WTC11 (cell line): Measurements from ENCODE around the gene PTPN6. TPM values are rescaled to one million over a fixed set of nuclear protein-coding genes. Genes with fewer than 3 reads are reported as not detected.
A peak's percentile ranks its signal among the peaks of the same experiment; 100 is the strongest.

Experiments used
- ATAC-seq: fragments of 200-7000 bp; cut with Tn5 transposase; 2 replicates; pipeline ENCODE4 v1.10.0; 2021; ENCODE audit warnings: mild to moderate bottlenecking, moderate library complexity
- CTCF ChIA-PET: fragments of 300-600 bp; sonication (Branson Sonifier 250); formaldehyde crosslinking; loops from one replicate; lab custom pipeline; 2021; ENCODE audit warnings: antibody characterized with exemption; lab: Charles Lee
- POLR2A ChIA-PET: fragments of 350-600 bp; sonication (Branson Sonifier 250); formaldehyde crosslinking; loops from one replicate; lab custom pipeline; 2021; ENCODE audit warnings: antibody characterized with exemption; lab: Charles Lee
- DNase-seq: peaks from one replicate; pipeline ENCODE4 v3.0.0; 2021; ENCODE audit warnings: low spot score
- H3K27ac Mint-ChIP-seq: 2 replicates; pipeline ENCODE4 v1.8.0; 2021; ENCODE audit warnings: mixed read lengths
- H3K27me3 Mint-ChIP-seq: 2 replicates; pipeline ENCODE4 v1.8.0; 2021; ENCODE audit warnings: low read depth, mild to moderate bottlenecking, moderate library complexity, mixed read lengths
- H3K36me3 Mint-ChIP-seq: 2 replicates; pipeline ENCODE4 v1.8.0; 2021; ENCODE audit warnings: mixed read lengths
- H3K4me1 Mint-ChIP-seq: 2 replicates; pipeline ENCODE4 v1.8.0; 2022; ENCODE audit warnings: mixed read lengths
- H3K4me3 Mint-ChIP-seq: 2 replicates; pipeline ENCODE4 v1.8.0; 2021; ENCODE audit warnings: mild to moderate bottlenecking, moderate library complexity, mixed read lengths
- H3K9me3 Mint-ChIP-seq: 2 replicates; pipeline ENCODE4 v1.8.0; 2021; ENCODE audit warnings: mixed read lengths
- AFF4 ChIP-seq: sonication (generic); formaldehyde crosslinking; IDR thresholded peaks from 2 replicates; pipeline ENCODE4 v1.8.1; 2023; ENCODE audit warnings: mild to moderate bottlenecking, missing genetic modification reagents, borderline replicate concordance
- ARID4B ChIP-seq: sonication (generic); formaldehyde crosslinking; IDR thresholded peaks from 2 replicates; pipeline ENCODE4 v1.8.0; 2023; ENCODE audit warnings: missing genetic modification reagents, mild to moderate bottlenecking, borderline replicate concordance
- CBFB ChIP-seq: sonication (generic); formaldehyde crosslinking; IDR thresholded peaks from 2 replicates; pipeline ENCODE4 v1.8.1; 2022; ENCODE audit warnings: mild to moderate bottlenecking, low read depth, missing genetic modification reagents
- E2F1 ChIP-seq: sonication (generic); formaldehyde crosslinking; IDR thresholded peaks from 2 replicates; pipeline ENCODE4 v1.8.0; 2022; ENCODE audit warnings: mild to moderate bottlenecking, missing genetic modification reagents
- FOXK1 ChIP-seq: sonication (generic); formaldehyde crosslinking; IDR thresholded peaks from 2 replicates; pipeline ENCODE4 v1.8.0; 2022; ENCODE audit warnings: mild to moderate bottlenecking, moderate library complexity, missing genetic modification reagents
- JUN ChIP-seq: sonication (generic); formaldehyde crosslinking; IDR thresholded peaks from 2 replicates; pipeline ENCODE4 v1.8.0; 2023; ENCODE audit warnings: mild to moderate bottlenecking, missing genetic modification reagents
- KAT7 ChIP-seq: sonication (generic); formaldehyde crosslinking; IDR thresholded peaks from 2 replicates; pipeline ENCODE4 v1.8.1; 2023; ENCODE audit warnings: missing genetic modification reagents, mild to moderate bottlenecking, borderline replicate concordance
- PREB ChIP-seq: sonication (generic); formaldehyde crosslinking; IDR thresholded peaks from 2 replicates; pipeline ENCODE4 v1.8.1; 2022; ENCODE audit warnings: mild to moderate bottlenecking, missing genetic modification reagents, moderate library complexity, borderline replicate concordance
- PRRX2 ChIP-seq: fragments of 250-450 bp; sonication (Bioruptor Pico); IDR thresholded peaks from 2 replicates; pipeline ENCODE4 v1.8.0; 2021; ENCODE audit warnings: mild to moderate bottlenecking
- SMAD4 ChIP-seq: sonication (generic); formaldehyde crosslinking; IDR thresholded peaks from 2 replicates; pipeline ENCODE4 v1.8.0; 2022; ENCODE audit warnings: mild to moderate bottlenecking, missing genetic modification reagents
- ZNF281 ChIP-seq: sonication (generic); formaldehyde crosslinking; IDR thresholded peaks from 2 replicates; pipeline ENCODE4 v1.8.0; 2023; ENCODE audit warnings: mild to moderate bottlenecking, missing genetic modification reagents
- ZNF671 ChIP-seq: fragments of 250-450 bp; sonication (Bioruptor Pico); IDR thresholded peaks from 2 replicates; pipeline ENCODE4 v1.8.0; 2021; ENCODE audit warnings: mild to moderate bottlenecking
- ZSCAN18 ChIP-seq: fragments of 250-450 bp; sonication (Bioruptor Pico); IDR thresholded peaks from 2 replicates; pipeline ENCODE4 v2.1.2; 2022; ENCODE audit warnings: mild to moderate bottlenecking, moderate library complexity
- total RNA-seq: library from RNA; stranded (reverse); gene quantifications from 3 replicates; pipeline ENCODE4 v1.2.3, GENCODE V29; 2021
- TF ChIP-seq, protein P1 (sequence below): fragments of 200-600 bp; IDR thresholded peaks from 2 replicates; pipeline ENCODE4 v1.8.0; 2022; ENCODE audit warnings: antibody characterized with exemption
- TF ChIP-seq, protein P2 (sequence below): fragments of 250-450 bp; sonication (Bioruptor Pico); IDR thresholded peaks from 2 replicates; pipeline ENCODE4 v1.8.0; 2021; ENCODE audit warnings: mild to moderate bottlenecking

The PTPN6 gene
- total RNA-seq, 1 experiment from 2014 or later = 27.1 TPM

DNA sequence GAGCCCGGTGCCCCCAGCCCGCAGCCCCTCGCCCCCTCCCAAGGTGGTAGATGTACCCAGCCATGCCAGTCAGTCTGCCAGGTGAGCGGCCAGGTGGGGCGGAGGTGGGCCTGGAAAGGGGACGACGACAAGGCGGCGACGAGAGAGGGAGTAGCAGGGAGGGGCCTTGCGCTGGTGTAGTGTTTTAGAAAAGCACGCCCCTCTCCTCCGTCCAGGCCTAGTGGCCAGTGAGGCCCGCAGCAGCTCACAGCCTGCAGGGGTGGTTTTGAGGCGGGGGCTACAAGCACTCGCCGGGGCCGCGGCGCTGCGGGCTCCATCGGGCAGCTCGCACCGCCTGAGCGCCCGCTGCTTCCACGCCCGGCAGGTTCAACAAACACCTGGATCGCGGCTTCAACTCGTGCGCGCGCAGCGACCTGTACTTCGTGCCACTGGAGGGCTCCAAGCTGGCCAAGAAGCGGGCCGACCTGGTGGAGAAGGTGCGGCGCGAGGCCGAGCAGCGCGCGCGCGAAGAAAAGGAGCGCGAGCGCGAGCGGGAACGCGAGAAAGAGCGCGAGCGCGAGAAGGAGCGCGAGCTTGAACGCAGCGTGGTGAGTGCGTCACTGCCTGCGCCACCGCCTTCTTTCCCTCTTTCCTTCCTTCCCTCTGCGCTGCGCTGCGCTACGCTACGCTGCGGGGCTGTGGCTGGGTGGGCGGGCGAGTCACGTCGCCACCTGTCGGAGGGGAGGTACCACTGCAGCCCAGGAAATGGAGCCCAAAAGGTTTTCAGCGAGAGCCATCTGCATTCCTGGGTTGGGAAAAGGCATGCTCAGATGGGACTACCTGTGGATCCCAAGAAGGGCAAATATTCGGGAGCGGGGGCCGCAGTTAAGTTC is 13.4 kb upstream of the PTPN6 start:
- CTCF ChIA-PET = interaction anchor here (0.6 to 6.9 kb wide), 21 partner anchors 8 to 176 kb away, joined by 3 to 93 read pairs (median 4); partner anchors contain the start of genes ATN1, CDCA3, ENO2 and LPCAT3
- peak overlapping the region; percentile 69 for H3K4me3 Mint-ChIP-seq
- H3K9me3 Mint-ChIP-seq = no peaks in the 10 kb centered on the region
- POLR2A ChIA-PET = interaction anchor here (0.6 to 4.3 kb wide), 14 partner anchors 8 to 188 kb away, joined by 3 to 44 read pairs (median 5); partner anchors contain the start of genes CDCA3, LPCAT3, SPSB2 and TPI1
- H3K4me1 Mint-ChIP-seq = peaks cover 29% of the 10 kb centered on the region
- H3K27ac Mint-ChIP-seq = peak overlapping the region; percentile 93
- DNase-seq (peak; percentile 94), ATAC-seq (peak; percentile 83)
- H3K27me3 Mint-ChIP-seq = no peaks in the 10 kb centered on the region
- peaks cover 40% of the 10 kb centered on the region for H3K36me3 Mint-ChIP-seq
- TF ChIP-seq KAT7 (peak; percentile 92; the same call in 1 of the 2 replicates), PRRX2 (CRISPR knock-in tag) (peak; percentile 89; the same call in 1 of the 2 replicates), SMAD4 (CRISPR knock-in tag) (no peak), JUN (CRISPR knock-in tag) (no peak; the same call in 1 of the 2 replicates), ZSCAN18 (CRISPR knock-in tag) (no peak), PREB (CRISPR knock-in tag) (peak; percentile 91; the same call in 1 of the 2 replicates), AFF4 (CRISPR knock-in tag) (peak; percentile 93), ZNF671 (CRISPR knock-in tag) (0 out of 2 replicates have a peak, but pooled peaks have one; percentile 15), E2F1 (CRISPR knock-in tag) (peak; percentile 86), FOXK1 (CRISPR knock-in tag) (peak; percentile 95), ZNF281 (peak; percentile 87; the same call in 1 of the 2 replicates), ARID4B (CRISPR knock-in tag) (peak; percentile 92; the same call in 1 of the 2 replicates), CBFB (CRISPR knock-in tag) (peak; percentile 93)
- TF ChIP-seq, protein P1, sequence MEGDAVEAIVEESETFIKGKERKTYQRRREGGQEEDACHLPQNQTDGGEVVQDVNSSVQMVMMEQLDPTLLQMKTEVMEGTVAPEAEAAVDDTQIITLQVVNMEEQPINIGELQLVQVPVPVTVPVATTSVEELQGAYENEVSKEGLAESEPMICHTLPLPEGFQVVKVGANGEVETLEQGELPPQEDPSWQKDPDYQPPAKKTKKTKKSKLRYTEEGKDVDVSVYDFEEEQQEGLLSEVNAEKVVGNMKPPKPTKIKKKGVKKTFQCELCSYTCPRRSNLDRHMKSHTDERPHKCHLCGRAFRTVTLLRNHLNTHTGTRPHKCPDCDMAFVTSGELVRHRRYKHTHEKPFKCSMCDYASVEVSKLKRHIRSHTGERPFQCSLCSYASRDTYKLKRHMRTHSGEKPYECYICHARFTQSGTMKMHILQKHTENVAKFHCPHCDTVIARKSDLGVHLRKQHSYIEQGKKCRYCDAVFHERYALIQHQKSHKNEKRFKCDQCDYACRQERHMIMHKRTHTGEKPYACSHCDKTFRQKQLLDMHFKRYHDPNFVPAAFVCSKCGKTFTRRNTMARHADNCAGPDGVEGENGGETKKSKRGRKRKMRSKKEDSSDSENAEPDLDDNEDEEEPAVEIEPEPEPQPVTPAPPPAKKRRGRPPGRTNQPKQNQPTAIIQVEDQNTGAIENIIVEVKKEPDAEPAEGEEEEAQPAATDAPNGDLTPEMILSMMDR = peak; percentile 92
- TF ChIP-seq, protein P2, sequence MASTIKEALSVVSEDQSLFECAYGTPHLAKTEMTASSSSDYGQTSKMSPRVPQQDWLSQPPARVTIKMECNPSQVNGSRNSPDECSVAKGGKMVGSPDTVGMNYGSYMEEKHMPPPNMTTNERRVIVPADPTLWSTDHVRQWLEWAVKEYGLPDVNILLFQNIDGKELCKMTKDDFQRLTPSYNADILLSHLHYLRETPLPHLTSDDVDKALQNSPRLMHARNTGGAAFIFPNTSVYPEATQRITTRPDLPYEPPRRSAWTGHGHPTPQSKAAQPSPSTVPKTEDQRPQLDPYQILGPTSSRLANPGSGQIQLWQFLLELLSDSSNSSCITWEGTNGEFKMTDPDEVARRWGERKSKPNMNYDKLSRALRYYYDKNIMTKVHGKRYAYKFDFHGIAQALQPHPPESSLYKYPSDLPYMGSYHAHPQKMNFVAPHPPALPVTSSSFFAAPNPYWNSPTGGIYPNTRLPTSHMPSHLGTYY (CRISPR knock-in tag) = peak; percentile 92
